Upper lobe of left lung (tissue), 4 donors: ENCODE results near the gene STX2.

ENCODE experiments used
- CTCF ChIP-seq, 6 experiments: fragments of 450-650 bp in 4 of 6; fragments of 200-600 bp in 2 of 6; sonication (generic) in 2 of 6; IDR thresholded peaks; one replicate each; pipeline ENCODE4 v1.5.1; 2016 to 2019; ENCODE audit warnings: antibody characterized with exemption in 6 of 6
- EP300 ChIP-seq, 4 donors: sonication (generic); formaldehyde crosslinking; IDR thresholded peaks; one replicate each; pipeline ENCODE4 v1.5.1; 2017; ENCODE audit warnings: antibody characterized with exemption in 4 of 4, control low read depth in 2 of 4
- POLR2A ChIP-seq, 4 donors: fragments of 450-650 bp; IDR thresholded peaks; one replicate each; pipeline ENCODE4 v1.5.1; 2016 to 2017; ENCODE audit warnings: antibody characterized with exemption in 4 of 4, mild to moderate bottlenecking in 2 of 4
- POLR2AphosphoS5 ChIP-seq, 2 donors: sonication (generic); formaldehyde crosslinking; IDR thresholded peaks; one replicate each; pipeline ENCODE4 v1.5.1; 2017; ENCODE audit warnings: antibody characterized with exemption in 2 of 2

- TF ChIP-seq POLR2A (IDR thresholded peaks at IDR 0.05) (no peak), CTCF (IDR thresholded peaks at IDR 0.05) (no peak), POLR2AphosphoS5 (IDR thresholded peaks at IDR 0.05) (no peak), EP300 (IDR thresholded peaks at IDR 0.05) (no peak)
These were observed 23.0 kb downstream of the STX2 start for GRCh38 chr12:130816097-130816496.
